IPS-11a (cell line): Measurements from ENCODE around the gene GAS6.
"Not testable (repeated sequence)": the region's sequence is repeated elsewhere in the genome, so short reads cannot be mapped to it uniquely, and the experiment has no call there.

Source experiments
- H3K4me3 ChIP-seq: one replicate; pipeline ENCODE4 v1.5.1; 2013; ENCODE audit warnings: low read depth, low read length, control low read depth

Gene GAS6

DNA sequence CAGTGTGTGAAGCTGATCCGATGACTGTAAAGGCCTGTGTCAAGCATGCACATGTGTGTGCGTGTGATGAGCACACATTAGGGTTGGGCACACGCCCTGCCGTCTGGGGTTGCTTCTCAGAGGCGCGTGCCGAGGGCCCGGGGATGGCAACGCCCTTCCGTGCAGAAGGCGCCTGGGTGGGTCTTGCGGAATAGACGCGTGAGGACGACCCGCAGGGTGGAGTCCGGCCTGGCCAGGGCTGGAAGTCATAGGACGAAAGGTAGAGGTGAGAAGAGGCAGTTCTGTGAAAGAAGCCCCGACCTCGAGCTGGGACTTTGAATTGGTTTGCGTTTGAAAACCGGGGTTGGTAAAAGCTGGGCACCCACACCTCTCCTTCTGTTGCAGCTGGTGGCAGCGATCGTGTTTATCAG lies 69.1 kb downstream of the GAS6 start:
- no peak overlapping the region for H3K4me3 ChIP-seq

DNA sequence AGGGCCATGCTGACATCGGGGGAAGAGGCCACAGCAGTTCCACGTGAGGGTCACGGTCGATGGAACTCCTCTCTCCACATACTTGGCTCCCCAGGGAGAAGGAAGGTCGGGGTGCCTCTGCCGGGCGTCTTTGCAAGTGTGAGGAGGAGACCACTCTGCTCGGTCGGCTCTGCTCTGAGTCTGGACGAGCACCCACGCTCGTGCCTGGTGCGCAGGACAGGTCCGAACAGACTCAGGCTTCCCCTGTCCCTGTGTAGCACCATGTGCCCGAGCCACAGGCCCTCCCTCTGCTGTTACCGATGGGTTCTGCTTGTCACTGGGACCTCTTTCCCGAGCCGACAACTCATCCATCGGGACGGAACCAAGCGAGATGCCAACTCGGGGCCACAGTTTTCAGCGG lies 69.8 kb downstream of the GAS6 start:
- no peak overlapping the region for H3K4me3 ChIP-seq

- H3K4me3 ChIP-seq: no peak overlapping the region
Observed at GRCh38 chr13:113793718-113794085, 70.2 kb downstream of the GAS6 start.

GRCh38 chr13:113792886-113793717 lies 70.8 kb downstream of the GAS6 start:
- H3K4me3 ChIP-seq: no peak overlapping the region

- no peak overlapping the region for H3K4me3 ChIP-seq
Observed at GRCh38 chr13:113792236-113792770, 71.6 kb downstream of the GAS6 start.

DNA sequence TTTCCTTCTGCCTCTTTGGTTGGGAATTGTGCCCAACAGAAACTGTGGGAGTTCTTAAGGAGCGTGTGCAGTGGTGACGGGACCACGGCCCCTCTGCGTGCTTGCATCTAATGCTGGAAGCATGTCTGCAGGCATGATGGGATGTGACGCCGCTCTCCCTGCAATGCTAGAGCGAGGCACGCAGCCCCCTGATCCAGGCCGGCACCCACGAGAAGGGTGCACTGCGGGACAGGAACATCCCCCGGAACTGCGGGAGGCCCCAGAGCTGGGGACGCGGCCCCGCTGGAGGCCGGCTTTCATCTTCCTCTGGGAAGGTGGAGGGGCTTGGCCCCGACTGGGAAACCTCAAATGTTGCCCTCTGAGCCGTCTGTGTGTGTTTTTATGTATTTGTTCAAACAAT lies 72.1 kb downstream of the GAS6 start:
- no peak overlapping the region for H3K4me3 ChIP-seq

- H3K4me3 ChIP-seq: no peak overlapping the region
Observed at GRCh38 chr13:113791226-113791625, 72.7 kb downstream of the GAS6 start.

DNA sequence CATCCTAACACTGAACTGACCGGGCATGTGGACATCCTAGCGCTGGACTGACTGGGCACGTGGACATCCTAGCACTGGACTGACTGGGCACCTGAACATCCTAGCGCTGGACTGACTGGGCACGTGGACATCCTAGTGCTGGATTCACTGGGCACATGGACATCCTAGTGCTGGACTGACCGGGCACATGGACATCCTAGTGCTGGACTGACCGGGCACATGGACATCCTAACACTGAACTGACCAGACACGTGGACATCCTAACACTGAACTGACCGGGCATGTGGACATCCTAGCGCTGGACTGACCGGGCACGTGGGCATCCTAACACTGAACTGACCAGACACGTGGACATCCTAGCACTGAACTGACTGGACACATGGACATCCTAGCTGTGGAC lies 73.9 kb downstream of the GAS6 start:
- H3K4me3 ChIP-seq: not testable (repeated sequence)

- H3K4me3 ChIP-seq: no peak overlapping the region
Observed at GRCh38 chr13:113789167-113789566, 74.7 kb downstream of the GAS6 start.

DNA sequence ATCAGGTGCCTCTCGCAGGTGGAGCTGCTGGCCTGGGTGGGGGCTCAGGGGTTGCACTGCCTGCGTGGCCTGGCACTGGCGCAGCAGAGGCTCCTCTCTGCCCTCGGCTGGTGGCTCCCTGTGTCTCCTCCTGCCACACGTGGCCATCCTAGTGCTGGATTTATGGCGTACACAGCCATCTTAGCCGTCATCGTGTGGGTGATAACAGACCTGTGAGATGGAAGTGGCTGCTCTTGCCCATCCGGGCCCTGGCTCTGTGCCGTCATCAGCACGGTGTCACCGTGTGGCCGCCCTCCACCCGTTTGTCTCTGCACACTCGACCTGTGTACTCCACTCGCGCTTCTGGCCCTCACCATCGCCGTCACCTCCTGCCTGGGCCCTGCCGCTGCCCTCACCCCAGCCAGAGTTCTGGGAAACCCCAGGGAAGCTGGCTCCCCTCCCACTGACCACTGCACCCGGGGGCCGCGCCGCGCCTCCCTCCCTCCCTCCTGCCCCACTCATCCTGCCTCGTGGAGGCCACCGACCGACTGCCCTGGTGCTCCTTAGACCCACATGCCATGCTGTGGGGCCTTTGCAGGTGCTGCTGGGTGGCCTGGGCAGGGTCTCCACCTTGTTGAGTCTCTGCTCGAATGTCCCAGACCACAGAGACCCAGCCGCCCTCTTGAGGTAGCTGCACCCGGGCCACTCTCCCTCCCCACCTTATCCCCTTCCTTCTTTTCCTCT lies 75.3 kb downstream of the GAS6 start:
- H3K4me3 ChIP-seq: no peak overlapping the region

DNA sequence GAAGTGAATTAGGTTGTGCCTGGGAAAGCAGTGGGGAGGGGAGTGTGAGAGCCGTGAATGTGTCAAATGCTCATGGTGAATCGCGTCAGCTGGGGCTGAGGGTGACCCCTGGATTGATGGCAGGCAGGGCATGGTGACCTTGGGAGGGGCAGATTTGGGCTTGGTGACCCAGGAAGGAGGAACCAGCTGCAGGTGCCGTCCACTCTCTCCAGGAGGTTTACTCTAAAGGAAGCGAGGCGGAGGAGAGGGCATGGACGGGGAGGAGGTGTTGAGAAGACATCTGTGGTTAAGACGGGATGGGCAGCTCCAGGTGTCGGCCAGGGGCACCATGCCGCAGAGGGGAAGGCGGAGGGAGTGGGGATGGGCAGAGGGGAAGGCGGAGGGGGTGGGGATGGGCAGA lies 76.2 kb downstream of the GAS6 start:
- no peak overlapping the region for H3K4me3 ChIP-seq

DNA sequence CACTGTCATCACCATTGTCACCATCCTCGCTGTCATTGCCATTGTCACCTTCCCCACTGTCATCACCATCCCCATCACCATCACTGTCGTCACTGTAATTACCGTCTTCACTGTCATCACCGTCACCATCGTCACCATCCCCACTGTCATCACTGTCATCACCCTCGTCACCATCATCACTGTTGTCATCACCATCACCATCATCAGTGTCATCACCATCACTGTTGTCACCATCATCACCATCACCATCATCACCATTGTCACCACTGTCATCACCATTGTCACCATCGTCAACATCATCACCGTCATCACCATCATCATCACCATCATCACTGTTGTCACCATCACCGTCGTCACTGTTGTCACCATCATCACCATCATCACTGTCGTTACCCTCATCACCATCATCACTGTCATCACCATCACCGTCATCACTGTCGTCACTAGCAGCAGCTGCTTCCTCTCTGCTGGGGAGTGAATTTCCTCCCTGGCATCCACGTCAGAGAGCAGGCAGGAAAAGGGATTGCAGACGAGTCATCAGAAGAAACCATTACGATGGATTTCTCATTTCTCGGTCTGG lies 77.5 kb downstream of the GAS6 start:
- no peak overlapping the region for H3K4me3 ChIP-seq

- H3K4me3 ChIP-seq: no peak overlapping the region
Observed at GRCh38 chr13:113785051-113786010, 78.5 kb downstream of the GAS6 start.

- H3K4me3 ChIP-seq: no peak overlapping the region
Observed at GRCh38 chr13:113784645-113785024, 79.2 kb downstream of the GAS6 start.

DNA sequence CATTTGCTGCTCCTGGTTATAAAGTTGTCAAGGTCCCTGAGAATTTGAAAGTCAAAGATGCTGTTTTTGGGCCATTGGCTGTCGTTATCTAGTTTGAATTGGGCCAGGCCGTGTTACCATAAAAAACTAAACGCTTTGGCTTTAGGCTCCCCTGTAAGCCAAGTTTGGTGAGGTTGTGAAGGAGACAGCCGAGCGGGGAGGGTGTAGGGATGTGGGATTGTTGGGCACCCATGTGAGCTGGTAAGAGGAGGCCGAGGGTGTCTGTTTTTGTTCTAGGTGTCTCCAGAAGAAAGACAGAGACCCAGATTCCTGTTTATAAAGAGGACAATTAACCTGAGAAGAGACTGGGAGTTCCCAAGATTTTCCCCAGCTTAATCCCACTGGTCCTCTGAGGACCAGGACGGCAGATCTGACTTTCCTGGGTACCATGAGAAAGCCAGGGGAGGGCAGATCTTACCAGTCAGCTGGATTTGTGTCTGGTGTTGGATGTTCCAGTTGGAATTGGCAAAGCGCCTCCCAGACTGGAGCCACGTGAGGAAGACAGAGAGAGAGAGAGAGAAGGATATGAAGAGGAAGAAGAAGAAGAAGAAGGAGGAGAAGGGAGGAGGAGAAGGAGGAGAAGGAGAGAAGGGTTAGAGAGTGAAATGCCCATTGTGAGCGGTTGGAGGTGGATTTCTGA lies 79.8 kb downstream of the GAS6 start:
- H3K4me3 ChIP-seq: no peak overlapping the region

DNA sequence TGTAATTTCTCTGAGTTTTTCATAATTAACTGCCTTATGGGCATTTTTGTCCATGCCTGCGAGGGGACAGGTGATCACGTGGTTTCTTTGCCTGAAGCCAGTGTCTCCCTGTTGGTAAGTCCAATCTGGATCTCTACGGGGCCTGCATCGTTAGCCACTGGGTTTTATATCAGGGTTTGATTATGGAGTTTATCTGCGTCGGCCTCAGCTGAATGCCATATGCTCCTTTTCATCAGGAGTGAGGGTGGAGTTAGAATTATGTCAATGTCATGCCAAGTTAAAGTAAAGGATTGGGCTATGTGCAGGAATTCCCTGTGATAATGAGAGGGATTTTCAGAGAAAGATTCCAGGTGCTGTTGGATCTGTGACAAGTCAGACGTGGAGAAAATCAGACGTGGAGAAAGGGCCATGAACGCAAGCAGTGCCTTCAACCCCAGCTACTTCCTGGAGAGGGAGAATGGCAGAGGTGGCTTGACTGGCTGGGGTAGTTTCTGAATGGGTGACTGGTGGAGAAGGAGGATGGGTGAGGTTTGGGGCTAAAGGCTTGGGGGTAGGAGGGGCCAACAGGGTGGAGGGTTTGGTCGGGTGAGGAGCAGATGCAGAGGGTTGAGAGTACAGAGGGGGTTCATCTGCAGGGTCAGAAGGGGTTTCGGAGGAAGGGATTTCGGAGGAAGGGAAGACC lies 80.5 kb downstream of the GAS6 start:
- H3K4me3 ChIP-seq: no peak overlapping the region

DNA sequence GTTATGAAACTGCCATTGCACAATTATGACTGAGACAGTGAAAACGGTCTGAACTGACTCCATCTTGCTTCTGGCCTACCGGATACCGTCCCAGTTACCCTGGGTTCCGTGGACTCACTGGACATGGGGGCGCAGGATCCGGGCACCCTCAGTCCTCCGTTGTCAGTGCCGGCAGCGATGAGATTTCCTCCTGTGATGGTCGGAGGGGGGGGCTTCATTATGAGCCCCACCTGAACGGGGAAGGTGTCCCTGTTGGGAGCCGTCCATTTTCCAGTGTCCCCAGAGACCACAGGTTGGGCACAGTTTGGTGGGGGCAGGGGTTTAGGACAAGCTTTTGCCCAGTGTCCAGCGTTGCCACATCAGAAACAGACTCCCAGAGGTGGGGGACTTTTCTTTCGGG lies 81.4 kb downstream of the GAS6 start:
- no peak overlapping the region for H3K4me3 ChIP-seq

GRCh38 chr13:113781571-113781970 lies 82.3 kb downstream of the GAS6 start:
- H3K4me3 ChIP-seq: no peak overlapping the region
